WTC11 (cell line): Measurements from ENCODE around the gene WDR27. TPM values are rescaled to one million over a fixed set of nuclear protein-coding genes. Genes with fewer than 3 reads are reported as not detected.

ENCODE experiments used
- ATAC-seq: fragments of 200-7000 bp; cut with Tn5 transposase; 2 replicates; pipeline ENCODE4 v1.10.0; 2021; ENCODE audit warnings: mild to moderate bottlenecking, moderate library complexity
- CTCF ChIA-PET: fragments of 300-600 bp; sonication (Branson Sonifier 250); formaldehyde crosslinking; loops from one replicate; lab custom pipeline; 2021; ENCODE audit warnings: antibody characterized with exemption; lab: Charles Lee
- POLR2A ChIA-PET: fragments of 350-600 bp; sonication (Branson Sonifier 250); formaldehyde crosslinking; loops from one replicate; lab custom pipeline; 2021; ENCODE audit warnings: antibody characterized with exemption; lab: Charles Lee
- DNase-seq: peaks from one replicate; pipeline ENCODE4 v3.0.0; 2021; ENCODE audit warnings: low spot score
- H3K27ac Mint-ChIP-seq: 2 replicates; pipeline ENCODE4 v1.8.0; 2021; ENCODE audit warnings: mixed read lengths
- H3K27me3 Mint-ChIP-seq: 2 replicates; pipeline ENCODE4 v1.8.0; 2021; ENCODE audit warnings: low read depth, mild to moderate bottlenecking, moderate library complexity, mixed read lengths
- H3K36me3 Mint-ChIP-seq: 2 replicates; pipeline ENCODE4 v1.8.0; 2021; ENCODE audit warnings: mixed read lengths
- H3K4me1 Mint-ChIP-seq: 2 replicates; pipeline ENCODE4 v1.8.0; 2022; ENCODE audit warnings: mixed read lengths
- H3K4me3 Mint-ChIP-seq: 2 replicates; pipeline ENCODE4 v1.8.0; 2021; ENCODE audit warnings: mild to moderate bottlenecking, moderate library complexity, mixed read lengths
- H3K9me3 Mint-ChIP-seq: 2 replicates; pipeline ENCODE4 v1.8.0; 2021; ENCODE audit warnings: mixed read lengths
- ARID4B ChIP-seq: sonication (generic); formaldehyde crosslinking; IDR thresholded peaks from 2 replicates; pipeline ENCODE4 v1.8.0; 2023; ENCODE audit warnings: missing genetic modification reagents, mild to moderate bottlenecking, borderline replicate concordance
- CBFB ChIP-seq: sonication (generic); formaldehyde crosslinking; IDR thresholded peaks from 2 replicates; pipeline ENCODE4 v1.8.1; 2022; ENCODE audit warnings: mild to moderate bottlenecking, low read depth, missing genetic modification reagents
- ERG ChIP-seq: fragments of 250-450 bp; sonication (Bioruptor Pico); IDR thresholded peaks from 2 replicates; pipeline ENCODE4 v1.8.0; 2021; ENCODE audit warnings: mild to moderate bottlenecking
- FOXP1 ChIP-seq: sonication (generic); formaldehyde crosslinking; IDR thresholded peaks from 2 replicates; pipeline ENCODE4 v1.8.0; 2022; ENCODE audit warnings: missing genetic modification reagents, mild to moderate bottlenecking, moderate library complexity, borderline replicate concordance
- FOXP4 ChIP-seq: sonication (generic); formaldehyde crosslinking; IDR thresholded peaks from 2 replicates; pipeline ENCODE4 v1.8.0; 2022; ENCODE audit warnings: mild to moderate bottlenecking, missing genetic modification reagents
- HMGA2 ChIP-seq: fragments of 250-450 bp; sonication (Bioruptor Pico); IDR thresholded peaks from 2 replicates; pipeline ENCODE4 v1.4.0; 2021; ENCODE audit warnings: mild to moderate bottlenecking, moderate library complexity
- IRF1 ChIP-seq: sonication (generic); formaldehyde crosslinking; IDR thresholded peaks from 2 replicates; pipeline ENCODE4 v1.8.0; 2023; ENCODE audit warnings: missing genetic modification reagents
- MLX ChIP-seq: sonication (generic); formaldehyde crosslinking; IDR thresholded peaks from 2 replicates; pipeline ENCODE4 v1.8.1; 2023; ENCODE audit warnings: mild to moderate bottlenecking, missing genetic modification reagents, moderate library complexity
- OVOL2 ChIP-seq: fragments of 250-450 bp; sonication (Bioruptor Pico); IDR thresholded peaks from 2 replicates; pipeline ENCODE4 v1.9.0; 2021; ENCODE audit warnings: mild to moderate bottlenecking, borderline replicate concordance
- RORB ChIP-seq: fragments of 250-450 bp; sonication (Bioruptor Pico); IDR thresholded peaks from 2 replicates; pipeline ENCODE4 v1.9.0; 2021; ENCODE audit warnings: mild to moderate bottlenecking
- TCF7 ChIP-seq: sonication (generic); formaldehyde crosslinking; IDR thresholded peaks from 2 replicates; pipeline ENCODE4 v1.8.0; 2022; ENCODE audit warnings: mild to moderate bottlenecking, low read depth, missing genetic modification reagents, moderate library complexity
- TEAD4 ChIP-seq: sonication (generic); formaldehyde crosslinking; IDR thresholded peaks from 2 replicates; pipeline ENCODE4 v1.8.0; 2022; ENCODE audit warnings: mild to moderate bottlenecking, missing genetic modification reagents
- TP53 ChIP-seq: sonication (generic); formaldehyde crosslinking; IDR thresholded peaks from 2 replicates; pipeline ENCODE4 v1.8.1; 2023; ENCODE audit warnings: mild to moderate bottlenecking, missing genetic modification reagents
- ZBTB43 ChIP-seq: sonication (generic); formaldehyde crosslinking; IDR thresholded peaks from 2 replicates; pipeline ENCODE4 v1.8.1; 2023; ENCODE audit warnings: mild to moderate bottlenecking, missing genetic modification reagents
- ZNF219 ChIP-seq: sonication (generic); formaldehyde crosslinking; IDR thresholded peaks from 2 replicates; pipeline ENCODE4 v1.8.0; 2023; ENCODE audit warnings: missing genetic modification reagents, mild to moderate bottlenecking, borderline replicate concordance
- ZNF512 ChIP-seq: sonication (generic); formaldehyde crosslinking; IDR thresholded peaks from 2 replicates; pipeline ENCODE4 v1.8.1; 2022; ENCODE audit warnings: missing genetic modification reagents, borderline replicate concordance
- total RNA-seq: library from RNA; stranded (reverse); gene quantifications from 3 replicates; pipeline ENCODE4 v1.2.3, GENCODE V29; 2021

WDR27 gene
- total RNA-seq, 1 experiment from 2014 or later = 126 TPM

- peaks cover 9% of the 10 kb centered on the region for H3K36me3 Mint-ChIP-seq
- H3K4me1 Mint-ChIP-seq = no peaks in the 10 kb centered on the region
- no peak overlapping the region for H3K4me3 Mint-ChIP-seq
- H3K9me3 Mint-ChIP-seq = no peaks in the 10 kb centered on the region
- TF ChIP-seq FOXP1 (CRISPR knock-in tag) (no peak), IRF1 (CRISPR knock-in tag) (no peak), ZNF219 (no peak), RORB (CRISPR knock-in tag) (no peak), HMGA2 (CRISPR knock-in tag) (no peak), OVOL2 (no peak), FOXP4 (CRISPR knock-in tag) (no peak), ZNF512 (CRISPR knock-in tag) (no peak), ZBTB43 (CRISPR knock-in tag) (no peak), TEAD4 (CRISPR knock-in tag) (no peak), CBFB (no peak), TCF7 (CRISPR knock-in tag) (no peak), ERG (CRISPR knock-in tag) (no peak), MLX (CRISPR knock-in tag) (no peak), ARID4B (CRISPR knock-in tag) (no peak), TP53 (no peak)
- DNase-seq (no peak), ATAC-seq (no peak)
- H3K27ac Mint-ChIP-seq = no peak overlapping the region
- ChIA-PET CTCF (interaction anchor here (0.6 to 0.9 kb wide), 2 partner anchors 153 to 316 kb away, joined by 3 read pairs; no protein-coding TSS in a partner anchor), POLR2A (no interaction called here)
- H3K27me3 Mint-ChIP-seq = no peaks in the 10 kb centered on the region
Observed at GRCh38 chr6:169573883-169574282, 127.9 kb downstream of the WDR27 start.
